Mucosa of descending colon (tissue), 3 donors: ENCODE measurements around the gene SLC16A14. TPM values are rescaled to one million over a fixed set of nuclear protein-coding genes. Genes with fewer than 3 reads are reported as not detected.

ENCODE experiments used
- ATAC-seq: fragments of 200-7000 bp; cut with Tn5 transposase; one replicate; pipeline ENCODE4 v1.9.1; 2020; ENCODE audit warnings: mild to moderate bottlenecking, moderate library complexity
- DNase-seq, 3 donors: peaks; one replicate each; pipeline ENCODE4 v3.0.0-alpha.2; 2020
- H3K36me3 ChIP-seq: fragments of 200-600 bp; one replicate; pipeline ENCODE4 v1.8.0; 2021; ENCODE audit warnings: low read depth, mild to moderate bottlenecking
- H3K4me1 ChIP-seq: fragments of 200-600 bp; one replicate; pipeline ENCODE4 v1.8.0; 2021; ENCODE audit warnings: low read depth, mild to moderate bottlenecking
- H3K4me3 ChIP-seq: fragments of 200-600 bp; one replicate; pipeline ENCODE4 v1.8.0; 2021; ENCODE audit warnings: mild to moderate bottlenecking
- H3K9me3 ChIP-seq: fragments of 200-600 bp; one replicate; pipeline ENCODE4 v1.8.0; 2021; ENCODE audit warnings: mild to moderate bottlenecking
- CTCF ChIP-seq: fragments of 200-600 bp; IDR thresholded peaks from one replicate; pipeline ENCODE4 v1.8.0; 2022; ENCODE audit warnings: antibody characterized with exemption, mild to moderate bottlenecking
- intact Hi-C, 2 donors: fragments of 100-400 bp; cut with DNase I in 1 of 2; cut with micrococcal nuclease in 1 of 2; formaldehyde crosslinking; loops; one replicate each; pipeline versions ENCODE4 v1.11.0 to v1.11.1; 2022; cut with DNase I, micrococcal nuclease
- total RNA-seq, 3 donors: library from RNA; stranded (reverse); fragmentation: NEBNext Ultra II Directional in 2 of 3; extraction: Animal tissue kit (Norgen Biotek cat#: 25700) in 2 of 3; gene quantifications; one replicate each; pipeline versions ENCODE4 v1.2.1 to v1.2.4, GENCODE V29; 2021 to 2023
- donor health status: DM: no; HTN: no; CAD: no; lungs with moderate emphysema.
- donor health status: DM: no; HTN: no; CAD: no.
- donor health status: DM: no; HTN: yes; CAD: no.

SLC16A14 gene
- total RNA-seq, 3 donors from 2014 or later: 1.4 to 12.5 (median 3.4) TPM

GRCh38 chr2:229997565-229997964 lies 71.2 kb downstream of the SLC16A14 start:
- intact Hi-C loops: no loop called here
- no peak for DNase-seq
- H3K36me3 ChIP-seq: no peaks in the 10 kb centered on the region
- TF ChIP-seq CTCF: no peak
- ATAC-seq: no peak
- no peaks in the 10 kb centered on the region for H3K9me3 ChIP-seq
- no peaks in the 10 kb centered on the region for H3K4me1 ChIP-seq
- no peak overlapping the region for H3K4me3 ChIP-seq

GRCh38 chr2:229996320-229996719 lies 72.4 kb downstream of the SLC16A14 start:
- ATAC-seq: no peak
- TF ChIP-seq CTCF: no peak
- Histone ChIP-seq H3K4me3 (no peak overlapping the region), H3K36me3 (no peaks in the 10 kb centered on the region), H3K9me3 (no peaks in the 10 kb centered on the region), H3K4me1 (no peaks in the 10 kb centered on the region)
- intact Hi-C loops: no loop called here
- DNase-seq: no peak

GRCh38 chr2:229993236-229993635 lies 75.5 kb downstream of the SLC16A14 start:
- intact Hi-C loops: no loop called here
- H3K4me1 ChIP-seq: no peaks in the 10 kb centered on the region
- no peak overlapping the region for H3K4me3 ChIP-seq
- no peaks in the 10 kb centered on the region for H3K36me3 ChIP-seq
- no peak for ATAC-seq
- TF ChIP-seq CTCF: no peak
- DNase-seq: no peak
- H3K9me3 ChIP-seq: no peaks in the 10 kb centered on the region

Other genes with a start within 250 kb of the SLC16A14 start
- 100 to 1,000 TPM; 196 to 240 (median 202) TPM for gene TRIP12, start 146.9 kb downstream of the SLC16A14 start, total RNA-seq
- 1 to 10 TPM; 1.6 to 2.4 (median 2.1) TPM for gene FBXO36, start 146.4 kb downstream of the SLC16A14 start, total RNA-seq
- 10 to 100 TPM; 17.4 to 23.0 (median 22.9) TPM for gene SP110, start 151.1 kb upstream of the SLC16A14 start, total RNA-seq
- 1 to 10 TPM; 3.1 to 4.9 (median 3.7) TPM for gene SP140, start 156.8 kb upstream of the SLC16A14 start, total RNA-seq